WTC11 (cell line): ENCODE measurements around the gene NHSL2.

Experiments used
- CTCF ChIP-seq: fragments of 200-600 bp; IDR thresholded peaks from 2 replicates; pipeline ENCODE4 v1.8.0; 2022; ENCODE audit warnings: antibody characterized with exemption
- MAX ChIP-seq: sonication (generic); formaldehyde crosslinking; IDR thresholded peaks from 2 replicates; pipeline ENCODE4 v1.8.0; 2022; ENCODE audit warnings: mild to moderate bottlenecking, missing genetic modification reagents
- SP1 ChIP-seq: sonication (generic); formaldehyde crosslinking; conservative IDR thresholded peaks from 2 replicates; pipeline ENCODE4 v1.8.1; 2022; ENCODE audit warnings: missing genetic modification reagents

- TF ChIP-seq CTCF (no peak), SP1 (CRISPR knock-in tag) (no peak), MAX (CRISPR knock-in tag) (no peak)
These were observed 171.1 kb downstream of the NHSL2 start for GRCh38 chrX:72081605-72082320.
